ENCODE data around the gene GNB1L.

- no peak for TF ChIP-seq ZFP30 (CRISPR knock-in tag; IDR thresholded peaks at IDR 0.05)
- TF ChIP-seq ARNTL (CRISPR knock-in tag; IDR thresholded peaks at IDR 0.05; ENCODE audit: borderline replicate concordance, low read depth) = no peak
- no peak for TF ChIP-seq ZNF8 (CRISPR knock-in tag; IDR thresholded peaks at IDR 0.05)
- no peak for TF ChIP-seq CREB5 (CRISPR knock-in tag; IDR thresholded peaks at IDR 0.05; ENCODE audit: low read depth)
- TF ChIP-seq ZFP3 (CRISPR knock-in tag; IDR thresholded peaks at IDR 0.05) = no peak
Measured at GRCh38 chr22:19896665-19897355, 42.1 kb upstream of the GNB1L start.

All from SK-N-SH treated with all-trans-retinoic acid at 6 μM for 48 hours (cell line).